Activated CD4-positive, alpha-beta T cell treated with anti-CD3 and anti-CD28 coated beads, Interleukin-2, amount 10 ng/mL, durations not matched to agents 24 days and 14 days (primary cell): ENCODE results near the gene EVA1A. TPM values are rescaled to one million over a fixed set of nuclear protein-coding genes. Genes with fewer than 3 reads are reported as not detected.

ENCODE experiments used
- DNase-seq: peaks from one replicate; pipeline ENCODE4 v3.0.0; 2022
- H3K27ac Mint-ChIP-seq: one replicate; pipeline ENCODE4 v1.8.0; 2022; ENCODE audit warnings: mild to moderate bottlenecking, mixed read lengths
- H3K27me3 Mint-ChIP-seq: one replicate; pipeline ENCODE4 v1.8.0; 2022; ENCODE audit warnings: mixed read lengths
- H3K36me3 Mint-ChIP-seq: one replicate; pipeline ENCODE4 v1.8.0; 2022; ENCODE audit warnings: low read depth, mild to moderate bottlenecking, mixed read lengths
- H3K4me1 Mint-ChIP-seq: one replicate; pipeline ENCODE4 v1.8.0; 2021; ENCODE audit warnings: mixed read lengths
- H3K4me3 Mint-ChIP-seq: one replicate; pipeline ENCODE4 v1.8.0; 2022; ENCODE audit warnings: mild to moderate bottlenecking, moderate library complexity, mixed read lengths
- H3K9me3 Mint-ChIP-seq: one replicate; pipeline ENCODE4 v1.8.0; 2021; ENCODE audit warnings: mixed read lengths
- intact Hi-C: fragments of 100-400 bp; cut with micrococcal nuclease; formaldehyde crosslinking; loops from one replicate; pipeline ENCODE4 v1.15.1; 2023
- total RNA-seq: library from RNA; stranded (reverse); gene quantifications from 2 replicates; pipeline ENCODE4 v1.2.3, GENCODE V29; 2022

The EVA1A gene
- total RNA-seq, 1 donor from 2014 or later = not detected

GRCh38 chr2:75466708-75467311 is 93.9 kb downstream of the EVA1A start:
- H3K27ac Mint-ChIP-seq = no peak overlapping the region
- no peak overlapping the region for H3K4me3 Mint-ChIP-seq
- peaks cover 18% of the 10 kb centered on the region for H3K27me3 Mint-ChIP-seq
- H3K4me1 Mint-ChIP-seq = no peaks in the 10 kb centered on the region
- intact Hi-C loops = no loop called here
- H3K9me3 Mint-ChIP-seq = no peaks in the 10 kb centered on the region
- DNase-seq = peak; percentile 58
- H3K36me3 Mint-ChIP-seq = no peaks in the 10 kb centered on the region

- Mint-ChIP-seq H3K4me1 (no peaks in the 10 kb centered on the region), H3K9me3 (no peaks in the 10 kb centered on the region), H3K36me3 (no peaks in the 10 kb centered on the region), H3K4me3 (no peak overlapping the region), H3K27ac (no peak overlapping the region), H3K27me3 (peaks cover 19% of the 10 kb centered on the region)
- no peak for DNase-seq
- intact Hi-C loops = no loop called here
Observed at GRCh38 chr2:75465317-75465984, 95.3 kb downstream of the EVA1A start.

- Mint-ChIP-seq H3K27ac (no peak overlapping the region), H3K9me3 (no peaks in the 10 kb centered on the region), H3K4me1 (no peaks in the 10 kb centered on the region), H3K36me3 (no peaks in the 10 kb centered on the region), H3K4me3 (no peak overlapping the region), H3K27me3 (peaks cover 19% of the 10 kb centered on the region)
- DNase-seq = no peak
- intact Hi-C loops = loop anchor here (1.0 kb wide), 2 partner anchors 145 to 164 kb away; no protein-coding TSS in a partner anchor
Observed at GRCh38 chr2:75464348-75464946, 96.3 kb downstream of the EVA1A start.

- Mint-ChIP-seq H3K27me3 (peaks cover 13% of the 10 kb centered on the region), H3K27ac (no peak overlapping the region), H3K36me3 (no peaks in the 10 kb centered on the region), H3K4me1 (no peaks in the 10 kb centered on the region), H3K9me3 (no peaks in the 10 kb centered on the region), H3K4me3 (no peak overlapping the region)
- intact Hi-C loops = no loop called here
- DNase-seq = no peak
Observed at GRCh38 chr2:75462721-75463120, 98.0 kb downstream of the EVA1A start.

GRCh38 chr2:75462206-75462605 is 98.5 kb downstream of the EVA1A start:
- Mint-ChIP-seq H3K4me1 (no peaks in the 10 kb centered on the region), H3K9me3 (no peaks in the 10 kb centered on the region), H3K36me3 (no peaks in the 10 kb centered on the region), H3K27me3 (peaks cover 10% of the 10 kb centered on the region), H3K4me3 (no peak overlapping the region), H3K27ac (no peak overlapping the region)
- intact Hi-C loops = no loop called here
- no peak for DNase-seq

- no peak for DNase-seq
- intact Hi-C loops = no loop called here
- Mint-ChIP-seq H3K4me3 (no peak overlapping the region), H3K27me3 (peaks cover 8% of the 10 kb centered on the region), H3K9me3 (no peaks in the 10 kb centered on the region), H3K27ac (no peak overlapping the region), H3K4me1 (no peaks in the 10 kb centered on the region), H3K36me3 (no peaks in the 10 kb centered on the region)
Observed at GRCh38 chr2:75460630-75461029, 100.1 kb downstream of the EVA1A start.

- no peak for DNase-seq
- Mint-ChIP-seq H3K4me1 (no peaks in the 10 kb centered on the region), H3K27ac (no peak overlapping the region), H3K27me3 (peaks cover 8% of the 10 kb centered on the region), H3K4me3 (no peak overlapping the region), H3K9me3 (no peaks in the 10 kb centered on the region), H3K36me3 (no peaks in the 10 kb centered on the region)
- intact Hi-C loops = no loop called here
Observed at GRCh38 chr2:75459565-75460310, 101.0 kb downstream of the EVA1A start.

- H3K4me3 Mint-ChIP-seq = no peak overlapping the region
- intact Hi-C loops = no loop called here
- peaks cover 3% of the 10 kb centered on the region for H3K27me3 Mint-ChIP-seq
- no peaks in the 10 kb centered on the region for H3K36me3 Mint-ChIP-seq
- H3K4me1 Mint-ChIP-seq = no peaks in the 10 kb centered on the region
- no peaks in the 10 kb centered on the region for H3K9me3 Mint-ChIP-seq
- H3K27ac Mint-ChIP-seq = no peak overlapping the region
- DNase-seq = no peak
Observed at GRCh38 chr2:75458201-75458600, 102.5 kb downstream of the EVA1A start.

- Mint-ChIP-seq H3K27me3 (peaks cover 2% of the 10 kb centered on the region), H3K36me3 (no peaks in the 10 kb centered on the region)
- intact Hi-C loops = no loop called here
Observed at GRCh38 chr2:75456825-75457224, 103.9 kb downstream of the EVA1A start.

GRCh38 chr2:75456111-75456510 is 104.6 kb downstream of the EVA1A start:
- Mint-ChIP-seq H3K27ac (no peak overlapping the region), H3K9me3 (no peaks in the 10 kb centered on the region)

More at GRCh38 chr2:75456825-75457224, 103.9 kb downstream of the EVA1A start:
- no peaks in the 10 kb centered on the region for H3K4me1 Mint-ChIP-seq
- H3K4me3 Mint-ChIP-seq = no peak overlapping the region
- H3K9me3 Mint-ChIP-seq = no peaks in the 10 kb centered on the region
- no peak for DNase-seq
- H3K27ac Mint-ChIP-seq = no peak overlapping the region

GRCh38 chr2:75454241-75454620 is 106.5 kb downstream of the EVA1A start:
- intact Hi-C loops = no loop called here
- no peaks in the 10 kb centered on the region for H3K4me1 Mint-ChIP-seq
- no peak for DNase-seq
- no peak overlapping the region for H3K27ac Mint-ChIP-seq
- no peak overlapping the region for H3K4me3 Mint-ChIP-seq
- H3K36me3 Mint-ChIP-seq = no peaks in the 10 kb centered on the region
- H3K9me3 Mint-ChIP-seq = no peaks in the 10 kb centered on the region
- no peaks in the 10 kb centered on the region for H3K27me3 Mint-ChIP-seq

More at GRCh38 chr2:75456111-75456510, 104.6 kb downstream of the EVA1A start:
- DNase-seq = no peak
- Mint-ChIP-seq H3K4me1 (no peaks in the 10 kb centered on the region), H3K36me3 (no peaks in the 10 kb centered on the region), H3K27me3 (no peaks in the 10 kb centered on the region), H3K4me3 (no peak overlapping the region)
- intact Hi-C loops = no loop called here

- H3K27me3 Mint-ChIP-seq = no peaks in the 10 kb centered on the region
- H3K4me1 Mint-ChIP-seq = no peaks in the 10 kb centered on the region
- no peak for DNase-seq
- H3K4me3 Mint-ChIP-seq = no peak overlapping the region
- intact Hi-C loops = no loop called here
- no peaks in the 10 kb centered on the region for H3K36me3 Mint-ChIP-seq
- H3K27ac Mint-ChIP-seq = no peak overlapping the region
- H3K9me3 Mint-ChIP-seq = no peaks in the 10 kb centered on the region
Observed at GRCh38 chr2:75453384-75454240, 107.1 kb downstream of the EVA1A start.

GRCh38 chr2:75450068-75450467 is 110.7 kb downstream of the EVA1A start:
- Mint-ChIP-seq H3K4me3 (no peak overlapping the region), H3K36me3 (no peaks in the 10 kb centered on the region), H3K27ac (no peak overlapping the region), H3K4me1 (no peaks in the 10 kb centered on the region), H3K9me3 (no peaks in the 10 kb centered on the region), H3K27me3 (no peaks in the 10 kb centered on the region)
- DNase-seq = no peak
- intact Hi-C loops = no loop called here
